HG03108 (cell line): ENCODE data around the gene CFI.

Experiments used
- ATAC-seq: cut with Tn5 transposase; IDR thresholded peaks from one replicate; pipeline ENCODE4 v1.9.1; 2021; ENCODE audit warnings: moderate library complexity; ENCODE audit not compliant: unreplicated experiment

Gene CFI

DNA sequence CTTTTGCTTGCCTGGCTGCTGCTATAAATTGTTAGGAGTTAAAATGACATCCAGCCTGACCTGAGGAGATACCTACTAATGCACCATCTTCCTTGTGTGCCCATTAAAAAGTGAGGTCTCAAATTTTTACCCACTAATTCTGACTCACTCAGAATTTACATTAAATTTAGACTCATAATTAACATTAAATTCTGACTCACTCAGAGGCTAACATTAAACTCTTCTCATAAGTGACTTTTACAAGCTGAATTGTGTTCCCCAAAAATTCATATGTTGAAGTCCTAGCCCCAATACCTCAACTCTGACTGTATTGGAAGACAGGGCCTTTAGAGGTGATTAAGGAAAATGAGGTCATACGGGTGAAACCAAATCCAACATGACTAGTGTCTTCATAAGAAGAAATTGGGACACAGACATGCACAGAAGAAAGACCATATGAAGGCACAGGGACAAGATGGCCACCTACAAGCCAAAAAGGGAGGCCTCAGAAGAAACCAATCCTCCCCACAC lies 110.3 kb downstream of the CFI start:
- ATAC-seq: no peak
